GF-D8 (cell line): ENCODE results near the gene CA12.
A peak's percentile ranks its signal among the peaks of the same experiment; 100 is the strongest.
"Not testable (repeated sequence)": the region's sequence is repeated elsewhere in the genome, so short reads cannot be mapped to it uniquely, and the experiment has no call there.

Experiments used
- DNase-seq: peaks from one replicate; lab custom pipeline; 2025; lab: John Stamatoyannopoulos, UW

Gene CA12

GRCh38 chr15:63357061-63357460, 24.6 kb downstream of the CA12 start:
- no peak for DNase-seq

- DNase-seq: no peak
Measured at GRCh38 chr15:63354821-63355650, 26.6 kb downstream of the CA12 start.

GRCh38 chr15:63353887-63354286, 27.8 kb downstream of the CA12 start:
- no peak for DNase-seq

DNA sequence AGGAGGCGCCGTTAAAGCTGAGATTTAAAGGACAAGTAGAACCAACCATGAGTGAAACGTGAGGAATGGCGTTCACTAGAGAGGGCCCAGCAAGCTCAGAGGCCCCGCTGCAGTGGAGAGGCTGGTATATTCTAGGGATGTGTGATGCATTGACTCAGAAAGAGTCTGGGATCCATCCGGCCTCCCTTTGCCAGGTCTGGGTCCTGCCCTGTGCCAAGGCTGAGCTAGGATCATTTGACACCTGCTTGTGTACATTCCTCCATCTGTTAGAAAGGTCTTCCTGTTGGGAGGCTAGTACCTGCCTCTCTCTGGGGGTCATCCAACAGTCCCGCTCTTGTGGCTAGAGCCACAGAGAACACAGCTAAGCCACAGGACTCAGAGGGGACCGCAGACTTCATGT, 28.4 kb downstream of the CA12 start:
- DNase-seq: no peak

DNA sequence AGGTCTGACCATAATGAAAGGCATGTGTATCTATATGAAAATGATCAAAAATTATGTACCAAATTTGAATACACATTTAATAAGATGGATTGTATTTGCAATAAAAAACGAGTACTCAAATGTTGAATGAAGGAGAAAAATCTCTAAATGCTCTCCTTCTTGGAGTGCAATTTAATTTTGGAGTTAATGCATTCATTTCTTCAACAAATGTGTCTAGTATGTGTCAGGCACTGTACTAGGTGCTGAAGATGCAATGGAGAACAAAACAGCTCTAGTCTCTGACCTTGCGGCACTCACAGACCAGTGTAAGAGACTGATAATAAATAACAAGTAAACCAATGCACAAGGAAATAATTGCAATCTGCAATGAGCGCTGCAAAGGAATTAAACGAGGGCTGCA, 28.8 kb downstream of the CA12 start:
- no peak for DNase-seq

GRCh38 chr15:63351170-63351569, 30.5 kb downstream of the CA12 start:
- no peak for DNase-seq

- DNase-seq: no peak
Measured at GRCh38 chr15:63350178-63350621, 31.4 kb downstream of the CA12 start.

GRCh38 chr15:63349621-63350020, 32.0 kb downstream of the CA12 start:
- DNase-seq: no peak

DNA sequence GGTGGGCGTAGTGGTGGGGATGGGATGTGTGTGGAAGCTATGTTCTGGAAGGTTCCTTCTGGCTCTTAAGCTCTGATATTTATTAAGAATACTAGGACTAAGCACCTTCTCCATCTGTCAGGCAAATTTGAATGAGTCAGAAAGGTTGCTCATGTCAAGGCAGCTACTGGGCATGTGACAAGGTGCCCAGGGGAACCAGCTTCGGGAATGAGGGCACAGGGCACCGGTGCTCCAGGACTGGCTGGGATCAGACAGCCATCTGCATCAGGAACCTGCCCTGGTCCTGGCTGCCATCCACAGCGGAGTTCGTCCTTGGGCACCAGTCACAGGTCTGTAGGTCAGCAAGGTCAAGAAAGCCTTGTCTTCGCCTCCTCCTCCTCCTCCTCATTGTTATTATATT, 32.5 kb downstream of the CA12 start:
- DNase-seq: no peak

DNA sequence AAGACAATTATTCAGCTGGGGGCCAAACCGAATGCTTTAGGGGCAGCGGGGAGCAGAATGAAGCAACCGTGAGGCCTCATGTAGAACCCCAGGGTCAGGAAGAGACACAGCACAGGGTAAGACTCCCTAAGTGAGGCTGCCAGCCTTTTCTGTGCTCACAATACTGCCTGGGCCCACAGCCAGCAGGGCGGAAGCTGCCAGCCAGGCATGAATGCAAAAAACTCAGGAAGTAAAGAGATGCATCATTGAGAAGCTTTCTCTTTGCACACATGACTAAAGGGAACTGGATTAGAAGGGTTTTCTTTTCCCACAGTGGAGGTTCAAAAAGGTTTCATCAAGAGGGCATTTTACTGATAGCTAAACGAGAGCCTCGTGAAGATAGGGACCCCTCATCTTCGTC, 33.3 kb downstream of the CA12 start:
- DNase-seq: peak; percentile 28

- DNase-seq: no peak
Measured at GRCh38 chr15:63347074-63347857, 34.4 kb downstream of the CA12 start.

- no peak for DNase-seq
Measured at GRCh38 chr15:63345391-63345752, 36.3 kb downstream of the CA12 start.

DNA sequence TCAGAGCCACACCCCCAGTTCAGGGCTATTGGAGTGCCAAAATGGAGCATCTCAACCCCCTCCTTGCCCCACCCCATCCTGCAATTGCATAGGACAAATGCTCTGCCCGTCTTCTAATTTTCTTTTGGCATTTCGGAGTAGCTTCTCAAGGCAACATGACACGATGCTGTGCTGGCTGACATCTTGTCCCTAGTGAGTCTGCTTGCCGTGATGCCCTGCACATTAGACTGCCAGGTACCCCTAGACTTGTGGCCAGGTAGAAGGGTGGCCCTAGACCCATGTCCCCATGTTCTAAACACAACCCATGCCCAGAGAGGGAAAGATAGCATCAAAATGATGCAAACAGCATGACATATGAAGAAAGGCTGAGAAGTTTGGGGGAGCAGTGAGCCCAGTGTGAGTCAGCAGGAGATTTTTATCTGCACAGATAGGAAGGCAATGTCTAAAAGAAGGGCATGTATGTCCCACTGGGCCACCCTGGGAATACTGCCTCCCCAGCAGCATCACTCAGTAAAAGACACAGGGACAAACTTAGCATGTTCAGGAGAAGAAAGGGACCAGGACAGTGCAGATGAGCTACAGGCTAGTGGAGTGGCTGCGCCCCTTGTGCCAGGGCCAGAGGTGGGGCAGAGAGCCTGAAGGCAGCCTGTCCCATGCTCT, 36.8 kb downstream of the CA12 start:
- no peak for DNase-seq

DNA sequence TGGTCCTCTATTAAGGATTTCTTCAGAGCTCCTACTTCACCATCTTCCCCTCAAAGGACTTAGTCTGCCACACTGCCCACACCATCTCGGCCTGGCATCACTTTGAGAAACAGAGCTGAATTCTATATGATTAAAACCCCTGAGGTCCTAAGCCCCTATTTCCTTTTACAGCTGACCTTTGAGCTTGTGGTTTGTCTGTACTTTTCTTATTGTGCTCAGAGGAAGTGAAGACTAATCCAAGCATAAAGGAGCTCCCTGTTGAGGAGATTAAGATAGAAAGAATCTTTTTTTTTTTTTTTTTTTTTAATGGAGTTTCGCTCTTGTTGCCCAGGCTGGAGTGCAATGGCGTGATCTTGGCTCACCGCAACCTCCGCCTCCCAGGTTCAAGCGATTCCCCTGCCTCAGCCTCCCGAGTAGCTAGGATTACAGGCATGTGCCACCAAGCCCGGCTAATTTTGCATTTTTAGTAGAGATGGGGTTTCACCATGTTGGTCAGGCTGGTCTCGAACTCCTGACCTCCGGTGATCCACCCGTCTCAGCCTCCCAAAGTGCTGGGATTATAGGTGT, 38.6 kb downstream of the CA12 start:
- DNase-seq: not testable (repeated sequence)

GRCh38 chr15:63341898-63342297, 39.7 kb downstream of the CA12 start:
- no peak for DNase-seq

DNA sequence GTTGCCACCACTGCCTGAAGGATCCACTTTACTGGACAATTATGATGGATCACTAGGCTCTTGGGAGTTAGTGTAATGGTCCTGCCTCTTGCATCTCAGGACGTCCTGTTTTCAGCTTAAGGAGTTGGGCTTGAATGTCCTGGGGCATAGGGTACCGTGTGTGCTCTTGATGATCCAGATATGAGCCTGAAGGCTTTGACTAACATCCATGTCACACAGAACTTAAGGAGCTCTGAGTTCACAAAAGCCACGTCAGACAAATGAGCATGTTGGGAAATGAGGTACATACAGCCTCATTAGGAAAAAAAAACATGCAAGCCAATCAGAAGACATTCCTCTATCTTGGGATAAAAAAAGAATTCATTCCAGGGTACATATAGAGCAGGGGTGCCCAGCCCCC, 40.8 kb downstream of the CA12 start:
- no peak for DNase-seq

- no peak for DNase-seq
Measured at GRCh38 chr15:63340353-63340752, 41.3 kb downstream of the CA12 start.

DNA sequence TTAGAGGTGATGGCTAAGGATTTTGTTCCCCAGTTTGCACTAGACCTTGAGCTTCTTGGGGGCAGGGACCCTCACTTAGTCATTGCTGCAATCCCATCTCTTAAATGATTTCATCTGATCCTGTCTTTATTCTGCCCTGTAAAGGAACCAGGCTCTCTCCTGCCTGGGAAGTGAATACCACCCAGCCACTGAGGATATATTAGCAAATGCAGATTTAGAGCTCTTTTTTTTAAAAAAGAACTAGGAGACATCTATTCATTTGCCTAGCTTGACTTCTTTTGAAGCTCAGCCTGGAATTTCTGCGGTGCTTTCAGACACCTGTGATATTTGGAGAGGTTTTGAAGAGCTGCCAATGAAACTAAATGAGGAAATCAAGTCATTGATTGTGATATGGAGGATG, 41.8 kb downstream of the CA12 start:
- no peak for DNase-seq

DNA sequence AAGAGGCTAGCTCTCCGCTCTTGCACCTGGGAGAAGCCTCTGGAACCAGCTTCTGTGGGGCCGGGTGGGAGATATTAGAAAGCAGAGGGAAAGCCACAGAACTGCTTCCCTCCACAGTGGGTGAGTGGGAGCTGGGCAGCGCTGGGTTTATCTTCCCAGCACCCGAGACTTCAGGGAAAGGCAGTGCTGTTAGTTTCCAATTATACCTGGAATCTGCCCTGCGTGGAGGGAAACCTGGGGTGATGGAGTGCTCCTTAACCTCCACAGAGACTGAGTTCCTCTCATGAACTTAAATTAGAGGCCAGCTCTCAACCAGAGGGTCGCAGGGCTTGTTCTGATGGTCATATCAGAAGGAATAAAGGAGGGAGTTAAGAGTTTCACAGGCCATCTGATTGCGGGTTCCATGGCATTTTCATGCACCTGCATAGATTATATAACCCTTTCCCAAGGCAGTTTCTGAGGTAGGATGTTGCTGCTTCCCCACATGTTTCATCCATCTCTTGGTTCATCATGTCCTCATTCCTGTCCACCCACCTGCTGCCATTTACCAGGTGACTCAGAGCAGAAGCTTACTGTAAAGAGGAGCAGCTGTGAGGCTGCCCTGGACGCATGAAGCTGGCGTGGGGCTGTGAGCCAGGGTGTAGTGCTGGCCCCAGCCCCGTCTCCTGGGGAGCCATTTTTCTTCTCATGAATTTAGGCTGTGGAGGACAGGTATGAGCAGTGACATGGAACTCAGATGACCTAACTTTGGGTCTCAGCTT, 42.5 kb downstream of the CA12 start:
- DNase-seq: no peak

GRCh38 chr15:63338170-63338569, 43.5 kb downstream of the CA12 start:
- no peak for DNase-seq

DNA sequence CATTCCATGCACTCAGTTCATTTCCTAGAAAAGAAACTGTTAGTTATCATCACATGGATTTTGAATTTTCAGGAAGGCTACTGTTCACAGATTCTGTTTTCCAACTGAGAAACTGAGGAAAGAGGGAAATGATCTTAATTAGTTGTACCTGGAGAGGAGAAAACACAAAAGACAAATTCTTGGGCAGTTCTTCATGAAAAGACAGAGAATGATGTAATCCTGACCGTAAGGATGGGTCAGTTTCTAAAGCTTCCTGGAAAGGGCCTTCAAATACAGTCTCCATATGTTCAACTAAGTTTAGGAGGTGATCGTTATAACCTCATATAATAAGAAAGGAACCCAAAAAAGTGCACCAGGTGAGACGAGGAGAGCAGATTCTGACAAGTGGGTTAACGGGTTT, 44.6 kb downstream of the CA12 start:
- no peak for DNase-seq
